Measurements from ENCODE around the gene PTBP3. TPM values are rescaled to one million over a fixed set of nuclear protein-coding genes. Genes with fewer than 3 reads are reported as not detected.
"Not testable (repeated sequence)": the region's sequence is repeated elsewhere in the genome, so short reads cannot be mapped to it uniquely, and the experiment has no call there.

The PTBP3 gene
- total RNA-seq, 2 donors from 2014 or later: 83.3 to 94.8 TPM

GRCh38 chr9:112271466-112272098 is 61.8 kb downstream of the PTBP3 start:
- Mint-ChIP-seq H3K4me3 (no peak overlapping the region), H3K9me3 (no peaks in the 10 kb centered on the region), H3K27me3 (ENCODE audit: insufficient read depth) (no peaks in the 10 kb centered on the region), H3K27ac (no peak overlapping the region), H3K4me1 (peaks cover 5% of the 10 kb centered on the region), H3K36me3 (ENCODE audit: low read depth) (peaks cover 23% of the 10 kb centered on the region)
- Histone ChIP-seq H3K36me3 (ENCODE audit: control insufficient read depth, insufficient read depth, low read length) (peaks cover 28% of the 10 kb centered on the region), H3K4me1 (ENCODE audit: control insufficient read depth, insufficient read depth, low read length) (no peaks in the 10 kb centered on the region), H3K27me3 (ENCODE audit: control insufficient read depth, insufficient read depth, low read length, poor library complexity, severe bottlenecking) (no peaks in the 10 kb centered on the region), H3K4me3 (ENCODE audit: low read length) (no peak overlapping the region), H3K27ac (ENCODE audit: low read depth, low read length) (no peak overlapping the region), H3K9me3 (ENCODE audit: control insufficient read depth, low read length) (no peaks in the 10 kb centered on the region), H3K9ac (ENCODE audit: extremely low read depth, low read length, poor library complexity, severe bottlenecking) (no peak overlapping the region)
- TF ChIP-seq, protein P1, sequence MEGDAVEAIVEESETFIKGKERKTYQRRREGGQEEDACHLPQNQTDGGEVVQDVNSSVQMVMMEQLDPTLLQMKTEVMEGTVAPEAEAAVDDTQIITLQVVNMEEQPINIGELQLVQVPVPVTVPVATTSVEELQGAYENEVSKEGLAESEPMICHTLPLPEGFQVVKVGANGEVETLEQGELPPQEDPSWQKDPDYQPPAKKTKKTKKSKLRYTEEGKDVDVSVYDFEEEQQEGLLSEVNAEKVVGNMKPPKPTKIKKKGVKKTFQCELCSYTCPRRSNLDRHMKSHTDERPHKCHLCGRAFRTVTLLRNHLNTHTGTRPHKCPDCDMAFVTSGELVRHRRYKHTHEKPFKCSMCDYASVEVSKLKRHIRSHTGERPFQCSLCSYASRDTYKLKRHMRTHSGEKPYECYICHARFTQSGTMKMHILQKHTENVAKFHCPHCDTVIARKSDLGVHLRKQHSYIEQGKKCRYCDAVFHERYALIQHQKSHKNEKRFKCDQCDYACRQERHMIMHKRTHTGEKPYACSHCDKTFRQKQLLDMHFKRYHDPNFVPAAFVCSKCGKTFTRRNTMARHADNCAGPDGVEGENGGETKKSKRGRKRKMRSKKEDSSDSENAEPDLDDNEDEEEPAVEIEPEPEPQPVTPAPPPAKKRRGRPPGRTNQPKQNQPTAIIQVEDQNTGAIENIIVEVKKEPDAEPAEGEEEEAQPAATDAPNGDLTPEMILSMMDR (conservative IDR thresholded peaks at IDR 0.05): no peak
- DNase-seq: no peak
- WGBS, 2 experiments (ENCODE audit: insufficient coverage in 1 of 2, insufficient read length in 1 of 2): 100% methylated on average over 1 to 2 of the region's 2 CpGs

DNA sequence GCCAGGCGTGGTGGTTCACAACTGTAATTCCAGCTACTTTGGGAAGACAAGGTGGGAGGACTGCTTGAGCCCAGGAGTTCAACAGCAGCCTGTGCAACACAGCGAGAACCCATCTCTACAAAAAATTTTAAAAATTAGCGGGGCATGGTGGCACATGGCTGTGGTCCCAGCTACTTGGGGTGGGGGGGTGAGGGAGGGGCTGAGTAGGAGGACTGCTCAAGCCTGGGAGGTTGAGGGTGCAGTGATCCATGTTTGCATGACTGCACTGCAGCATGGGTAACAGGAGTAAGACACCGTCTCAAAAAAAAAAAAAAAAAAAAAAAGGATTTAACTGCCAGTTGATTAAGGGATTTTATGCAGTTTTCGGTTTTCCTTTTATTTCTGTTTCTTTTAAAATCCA is 65.0 kb downstream of the PTBP3 start:
- Histone ChIP-seq H3K4me1 (ENCODE audit: control insufficient read depth, insufficient read depth, low read length) (no peaks in the 10 kb centered on the region), H3K9me3 (ENCODE audit: control insufficient read depth, low read length) (no peaks in the 10 kb centered on the region), H3K27me3 (ENCODE audit: control insufficient read depth, insufficient read depth, low read length, poor library complexity, severe bottlenecking) (no peaks in the 10 kb centered on the region), H3K9ac (ENCODE audit: extremely low read depth, low read length, poor library complexity, severe bottlenecking) (no peak overlapping the region), H3K4me3 (ENCODE audit: low read length) (no peak overlapping the region), H3K36me3 (ENCODE audit: control insufficient read depth, insufficient read depth, low read length) (peaks cover 37% of the 10 kb centered on the region), H3K27ac (ENCODE audit: low read depth, low read length) (no peak overlapping the region)
- Mint-ChIP-seq H3K9me3 (no peaks in the 10 kb centered on the region), H3K4me1 (peaks cover 9% of the 10 kb centered on the region), H3K27ac (no peak overlapping the region), H3K36me3 (ENCODE audit: low read depth) (peaks cover 29% of the 10 kb centered on the region), H3K4me3 (no peak overlapping the region), H3K27me3 (ENCODE audit: insufficient read depth) (no peaks in the 10 kb centered on the region)
- DNase-seq: no peak
- TF ChIP-seq, protein P1 (conservative IDR thresholded peaks at IDR 0.05): no peak
- 94% methylated on average over 5 of the region's 5 CpGs; no CpG with 5 or more reads in 1 of the 2 experiments for WGBS, 2 experiments (ENCODE audit: insufficient coverage in 1 of 2, insufficient read length in 1 of 2)

GRCh38 chr9:112267086-112267485 is 66.3 kb downstream of the PTBP3 start:
- H3K4me1 Mint-ChIP-seq: peaks cover 12% of the 10 kb centered on the region
- H3K27ac ChIP-seq (ENCODE audit: low read depth, low read length); H3K4me3 Mint-ChIP-seq; H3K4me1 ChIP-seq (ENCODE audit: control insufficient read depth, insufficient read depth, low read length); DNase-seq; H3K27me3 Mint-ChIP-seq (ENCODE audit: insufficient read depth); H3K9me3 Mint-ChIP-seq; H3K27me3 ChIP-seq (ENCODE audit: control insufficient read depth, insufficient read depth, low read length, poor library complexity, severe bottlenecking); H3K9ac ChIP-seq (ENCODE audit: extremely low read depth, low read length, poor library complexity, severe bottlenecking); H3K9me3 ChIP-seq (ENCODE audit: control insufficient read depth, low read length); H3K4me3 ChIP-seq (ENCODE audit: low read length); H3K27ac Mint-ChIP-seq: not testable (repeated sequence)
- 94 to 95% methylated on average over 10 to 11 of the region's 16 CpGs for WGBS, 2 experiments (ENCODE audit: insufficient coverage in 1 of 2, insufficient read length in 1 of 2)
- peaks cover 46% of the 10 kb centered on the region for H3K36me3 ChIP-seq (ENCODE audit: control insufficient read depth, insufficient read depth, low read length)
- peaks cover 23% of the 10 kb centered on the region for H3K36me3 Mint-ChIP-seq (ENCODE audit: low read depth)

GRCh38 chr9:112265391-112265790 is 68.0 kb downstream of the PTBP3 start:
- H3K27me3 Mint-ChIP-seq (ENCODE audit: insufficient read depth): no peaks in the 10 kb centered on the region
- Histone ChIP-seq H3K27ac (ENCODE audit: low read depth, low read length) (no peak overlapping the region), H3K4me3 (ENCODE audit: low read length) (no peak overlapping the region), H3K27me3 (ENCODE audit: control insufficient read depth, insufficient read depth, low read length, poor library complexity, severe bottlenecking) (no peaks in the 10 kb centered on the region), H3K36me3 (ENCODE audit: control insufficient read depth, insufficient read depth, low read length) (peaks cover 42% of the 10 kb centered on the region), H3K9ac (ENCODE audit: extremely low read depth, low read length, poor library complexity, severe bottlenecking) (no peak overlapping the region), H3K9me3 (ENCODE audit: control insufficient read depth, low read length) (no peaks in the 10 kb centered on the region), H3K4me1 (ENCODE audit: control insufficient read depth, insufficient read depth, low read length) (no peaks in the 10 kb centered on the region)
- no peaks in the 10 kb centered on the region for H3K9me3 Mint-ChIP-seq
- peaks cover 22% of the 10 kb centered on the region for H3K36me3 Mint-ChIP-seq (ENCODE audit: low read depth)
- no peak for DNase-seq
- no peak overlapping the region for H3K4me3 Mint-ChIP-seq
- 89 to 92% methylated on average over 3 to 9 of the region's 9 CpGs for WGBS, 2 experiments (ENCODE audit: insufficient coverage in 1 of 2, insufficient read length in 1 of 2)
- no peak overlapping the region for H3K27ac Mint-ChIP-seq
- peaks cover 18% of the 10 kb centered on the region for H3K4me1 Mint-ChIP-seq
- TF ChIP-seq, protein P1 (conservative IDR thresholded peaks at IDR 0.05): no peak
